Muscle layer of duodenum (tissue), 2 donors: Measurements from ENCODE around the gene CHRNA9.
"Not testable (repeated sequence)": the region's sequence is repeated elsewhere in the genome, so short reads cannot be mapped to it uniquely, and the experiment has no call there.

Source experiments
- H3K27ac ChIP-seq: one replicate; pipeline ENCODE4 v1.7.0; 2013; ENCODE audit warnings: mild to moderate bottlenecking, low read length
- H3K27me3 ChIP-seq: one replicate; pipeline ENCODE4 v1.7.0; 2013; ENCODE audit warnings: low read depth, mild to moderate bottlenecking, control low read depth, low read length
- H3K36me3 ChIP-seq, 2 donors: one replicate each; pipeline ENCODE4 v1.7.0; 2013; ENCODE audit warnings: low read length in 2 of 2, control low read depth in 1 of 2, mild to moderate bottlenecking in 1 of 2; ENCODE audit not compliant: insufficient read depth in 2 of 2, control insufficient read depth in 1 of 2
- H3K4me1 ChIP-seq, 2 donors: one replicate each; pipeline ENCODE4 v1.7.0; 2013; ENCODE audit warnings: low read length in 2 of 2, mild to moderate bottlenecking in 2 of 2, control low read depth in 1 of 2, moderate library complexity in 1 of 2; ENCODE audit not compliant: insufficient read depth in 2 of 2, control insufficient read depth in 1 of 2
- H3K4me3 ChIP-seq, 2 donors: one replicate each; pipeline ENCODE4 v1.7.0; 2013; ENCODE audit warnings: low read length in 2 of 2, low read depth in 1 of 2, mild to moderate bottlenecking in 1 of 2
- H3K9me3 ChIP-seq, 2 donors: one replicate each; pipeline ENCODE4 v1.7.0; 2013; ENCODE audit warnings: low read length in 2 of 2, control low read depth in 1 of 2, mild to moderate bottlenecking in 1 of 2; ENCODE audit not compliant: control insufficient read depth in 1 of 2
- donor health status: healthy.

Gene CHRNA9

GRCh38 chr4:40334591-40335524 lies at the start of gene CHRNA9:
Gene CHRNA9 (plus strand): TSS chr4:40335333. CDS start chr4:40335468, 135 bp downstream.
- Histone ChIP-seq H3K27ac (no peak within 1 kb of the TSS), H3K4me3 (no peak within 1 kb of the TSS), H3K4me1 (no peaks in the 10 kb centered on the region), H3K36me3 (no peaks in the 10 kb centered on the region), H3K9me3 (no peaks in the 10 kb centered on the region), H3K27me3 (no peaks in the 10 kb centered on the region)

GRCh38 chr4:40285692-40286091 lies 49.4 kb upstream of the CHRNA9 start:
- H3K36me3 ChIP-seq, result no peaks in the 10 kb centered on the region
- H3K4me3 ChIP-seq, result no peak overlapping the region
- H3K4me1 ChIP-seq, result no peaks in the 10 kb centered on the region
- no peaks in the 10 kb centered on the region for H3K9me3 ChIP-seq
- H3K27me3 ChIP-seq, result no peaks in the 10 kb centered on the region
- H3K27ac ChIP-seq, result no peak overlapping the region

GRCh38 chr4:40288566-40288965 lies 46.6 kb upstream of the CHRNA9 start:
- Histone ChIP-seq H3K4me3 (no peak overlapping the region), H3K9me3 (no peaks in the 10 kb centered on the region), H3K27ac (no peak overlapping the region), H3K27me3 (no peaks in the 10 kb centered on the region), H3K36me3 (no peaks in the 10 kb centered on the region), H3K4me1 (no peaks in the 10 kb centered on the region)

- H3K27ac ChIP-seq, result no peak overlapping the region
- H3K27me3 ChIP-seq, result no peaks in the 10 kb centered on the region
- no peak overlapping the region for H3K4me3 ChIP-seq
- no peaks in the 10 kb centered on the region for H3K9me3 ChIP-seq
- H3K36me3 ChIP-seq, result no peaks in the 10 kb centered on the region
- H3K4me1 ChIP-seq, result no peaks in the 10 kb centered on the region
These were observed 45.6 kb upstream of the CHRNA9 start for GRCh38 chr4:40289366-40290188.

- not testable (repeated sequence) for H3K27me3 ChIP-seq, H3K4me1 ChIP-seq, H3K36me3 ChIP-seq, H3K9me3 ChIP-seq, H3K27ac ChIP-seq, H3K4me3 ChIP-seq
These were observed 44.4 kb upstream of the CHRNA9 start for GRCh38 chr4:40290611-40291186.

- H3K27ac ChIP-seq, result no peak overlapping the region
These were observed 42.8 kb upstream of the CHRNA9 start for GRCh38 chr4:40292313-40292759.

GRCh38 chr4:40294339-40294738 lies 40.8 kb upstream of the CHRNA9 start:
- H3K27me3 ChIP-seq, result peaks cover 5% of the 10 kb centered on the region
- no peaks in the 10 kb centered on the region for H3K4me1 ChIP-seq
- H3K27ac ChIP-seq, result no peak overlapping the region
- no peaks in the 10 kb centered on the region for H3K36me3 ChIP-seq
- H3K9me3 ChIP-seq, result no peaks in the 10 kb centered on the region
- no peak overlapping the region for H3K4me3 ChIP-seq

More at GRCh38 chr4:40292313-40292759, 42.8 kb upstream of the CHRNA9 start:
- Histone ChIP-seq H3K4me1 (no peaks in the 10 kb centered on the region), H3K4me3 (no peak overlapping the region), H3K36me3 (no peaks in the 10 kb centered on the region), H3K9me3 (no peaks in the 10 kb centered on the region), H3K27me3 (peaks cover 5% of the 10 kb centered on the region)

- not testable (repeated sequence) for H3K27me3 ChIP-seq, H3K27ac ChIP-seq, H3K4me1 ChIP-seq, H3K4me3 ChIP-seq, H3K9me3 ChIP-seq, H3K36me3 ChIP-seq
These were observed 40.1 kb upstream of the CHRNA9 start for GRCh38 chr4:40295030-40295429.

GRCh38 chr4:40295572-40295971 lies 39.6 kb upstream of the CHRNA9 start:
- Histone ChIP-seq H3K4me1 (no peaks in the 10 kb centered on the region), H3K27me3 (peaks cover 5% of the 10 kb centered on the region), H3K9me3 (no peaks in the 10 kb centered on the region), H3K27ac (no peak overlapping the region), H3K36me3 (no peaks in the 10 kb centered on the region), H3K4me3 (no peak overlapping the region)

GRCh38 chr4:40299126-40299525 lies 36.0 kb upstream of the CHRNA9 start:
- H3K27me3 ChIP-seq, result peaks cover 5% of the 10 kb centered on the region
- no peaks in the 10 kb centered on the region for H3K36me3 ChIP-seq
- H3K9me3 ChIP-seq, result no peaks in the 10 kb centered on the region
- no peak overlapping the region for H3K27ac ChIP-seq
- no peak overlapping the region for H3K4me3 ChIP-seq
- H3K4me1 ChIP-seq, result no peaks in the 10 kb centered on the region

GRCh38 chr4:40299811-40300292 lies 35.3 kb upstream of the CHRNA9 start:
- Histone ChIP-seq H3K9me3 (peaks cover 0 to 4% of the 10 kb centered on the region in 2 donors), H3K27me3 (peaks cover 4% of the 10 kb centered on the region), H3K27ac (no peak overlapping the region), H3K4me1 (no peaks in the 10 kb centered on the region), H3K36me3 (no peaks in the 10 kb centered on the region), H3K4me3 (no peak overlapping the region)
